HG03064 (cell line): Measurements from ENCODE around the gene PHACTR2.
A peak's percentile ranks its signal among the peaks of the same experiment; 100 is the strongest.

Source experiments
- ATAC-seq: cut with Tn5 transposase; IDR thresholded peaks from one replicate; pipeline ENCODE4 v1.9.1; 2021; ENCODE audit warnings: low read depth; ENCODE audit not compliant: unreplicated experiment

PHACTR2 gene

DNA sequence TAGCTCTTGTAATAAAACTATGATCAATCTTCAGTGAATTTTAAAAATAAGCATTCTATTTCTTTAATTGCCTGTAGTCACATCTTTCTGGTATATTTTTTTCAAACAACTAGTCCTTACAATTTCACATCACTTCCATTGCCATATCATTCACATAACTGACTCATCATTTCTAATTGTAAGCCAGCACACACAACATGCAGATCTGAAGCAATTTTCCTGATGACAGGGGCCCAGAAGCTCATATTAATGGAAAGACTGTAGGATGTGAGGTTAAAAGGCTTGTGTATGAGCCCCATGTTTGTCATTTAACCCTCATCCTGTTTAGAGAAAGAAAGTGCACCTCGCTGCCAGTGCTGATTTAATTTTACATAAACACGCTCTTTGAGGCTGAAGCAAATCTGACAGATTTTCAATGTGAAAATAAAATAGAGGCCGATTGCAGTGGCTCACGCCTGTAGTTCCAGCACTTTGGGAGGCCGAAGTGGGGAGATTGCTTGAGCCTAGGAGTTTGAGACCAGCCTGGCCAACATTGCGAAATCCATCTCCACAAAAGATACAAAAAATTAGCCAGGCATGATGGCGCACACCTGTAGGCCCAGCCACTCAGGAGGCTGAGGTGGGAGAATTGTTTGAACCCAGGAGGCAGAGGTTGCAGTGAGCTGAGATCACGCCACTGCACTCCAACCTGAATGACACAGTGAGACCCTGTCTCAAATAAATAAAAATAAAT lies 125.2 kb downstream of the PHACTR2 start:
- ATAC-seq: no peak

DNA sequence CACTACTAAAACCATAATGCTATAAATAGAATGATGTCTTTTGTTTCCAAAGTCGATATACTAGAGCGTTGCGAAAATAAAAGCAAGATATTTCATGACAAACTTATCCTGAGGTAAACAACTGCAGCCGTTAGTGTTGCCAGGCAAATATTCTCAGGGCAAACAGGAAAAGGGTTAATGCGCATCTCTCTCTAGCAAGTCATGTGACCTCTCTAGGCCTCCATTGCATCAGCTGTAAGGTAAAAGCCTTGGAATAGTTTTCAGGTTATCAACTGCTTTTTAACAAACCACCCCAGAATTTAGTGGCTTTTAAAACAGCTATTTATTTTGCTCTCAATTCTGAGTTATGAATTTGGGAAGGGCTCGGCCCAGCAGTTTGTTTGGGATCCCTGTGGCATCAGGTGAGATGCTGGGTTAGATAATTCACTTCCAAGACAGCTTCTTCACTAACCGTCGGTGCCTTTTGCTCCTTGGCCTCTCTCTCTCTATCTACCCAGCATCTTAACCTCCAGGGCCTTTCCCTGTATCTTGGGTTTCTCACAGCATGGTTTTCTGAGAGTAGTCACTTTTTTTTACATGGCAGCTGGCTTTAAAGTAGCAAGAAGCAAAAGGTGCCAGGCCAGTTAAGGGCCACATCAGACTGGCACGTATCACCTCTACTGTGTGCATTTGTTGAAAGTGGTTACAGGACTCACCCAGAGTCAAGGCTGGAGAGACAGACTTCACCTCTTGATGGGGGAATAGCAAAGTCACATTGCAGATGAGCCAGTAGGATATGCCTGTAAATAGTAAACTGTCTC lies 126.2 kb downstream of the PHACTR2 start:
- ATAC-seq: no peak

DNA sequence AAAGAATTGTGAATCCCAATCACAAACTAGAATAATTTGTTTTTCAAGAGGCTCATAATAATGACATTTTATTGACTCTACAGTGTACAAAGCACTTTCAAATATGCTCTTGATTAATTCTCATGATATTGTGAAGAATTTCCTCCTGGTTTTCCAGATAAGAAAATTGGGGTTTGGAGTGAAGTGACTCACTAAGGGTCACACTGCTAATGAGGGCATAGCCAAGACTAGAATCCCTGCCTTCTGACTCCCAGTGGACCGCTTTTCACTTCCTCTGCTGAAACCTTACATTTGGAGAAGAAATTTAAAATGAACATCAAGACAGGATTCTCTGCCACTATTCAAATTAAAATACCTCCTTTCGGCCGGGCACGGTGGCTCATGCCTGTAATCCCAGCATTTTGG lies 127.1 kb downstream of the PHACTR2 start:
- ATAC-seq: no peak

DNA sequence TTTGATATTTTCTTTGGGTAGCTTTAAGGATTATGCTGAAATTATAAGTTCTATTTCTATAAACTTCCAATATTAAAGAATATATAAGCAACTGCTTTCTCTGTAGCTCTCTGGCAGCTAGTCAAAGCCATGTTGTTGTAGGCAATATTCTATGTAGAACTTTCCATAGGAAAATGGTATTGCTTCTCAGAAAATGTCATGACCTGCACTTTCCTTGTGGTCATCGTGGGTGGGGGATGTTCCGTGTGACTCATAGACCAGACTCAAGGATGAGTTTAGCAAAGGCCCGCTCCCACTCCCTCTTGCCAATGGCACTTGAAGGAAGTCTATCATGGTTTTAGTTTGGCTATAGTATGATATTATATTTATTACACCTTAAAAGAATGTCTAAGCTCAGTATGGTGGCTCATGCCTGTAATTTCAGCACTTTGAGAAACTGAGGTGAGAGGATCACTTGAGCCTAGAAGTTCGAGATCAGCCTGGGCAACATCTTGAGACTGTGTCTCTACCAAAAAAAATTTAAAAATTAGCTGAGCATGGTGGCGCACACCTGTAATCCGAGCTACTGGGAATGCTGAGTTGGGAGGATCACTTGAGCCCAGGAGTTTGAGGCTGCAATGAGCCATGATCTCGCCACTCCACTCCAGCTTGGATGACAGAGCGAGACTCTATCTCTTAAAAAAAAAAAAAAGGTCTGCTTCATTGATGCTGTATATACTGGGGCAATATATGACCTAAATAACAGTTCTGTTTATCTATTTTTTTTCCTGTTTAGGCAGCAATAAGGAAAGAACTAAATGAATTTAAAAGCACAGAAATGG lies 128.7 kb downstream of the PHACTR2 start:
- ATAC-seq: no peak

DNA sequence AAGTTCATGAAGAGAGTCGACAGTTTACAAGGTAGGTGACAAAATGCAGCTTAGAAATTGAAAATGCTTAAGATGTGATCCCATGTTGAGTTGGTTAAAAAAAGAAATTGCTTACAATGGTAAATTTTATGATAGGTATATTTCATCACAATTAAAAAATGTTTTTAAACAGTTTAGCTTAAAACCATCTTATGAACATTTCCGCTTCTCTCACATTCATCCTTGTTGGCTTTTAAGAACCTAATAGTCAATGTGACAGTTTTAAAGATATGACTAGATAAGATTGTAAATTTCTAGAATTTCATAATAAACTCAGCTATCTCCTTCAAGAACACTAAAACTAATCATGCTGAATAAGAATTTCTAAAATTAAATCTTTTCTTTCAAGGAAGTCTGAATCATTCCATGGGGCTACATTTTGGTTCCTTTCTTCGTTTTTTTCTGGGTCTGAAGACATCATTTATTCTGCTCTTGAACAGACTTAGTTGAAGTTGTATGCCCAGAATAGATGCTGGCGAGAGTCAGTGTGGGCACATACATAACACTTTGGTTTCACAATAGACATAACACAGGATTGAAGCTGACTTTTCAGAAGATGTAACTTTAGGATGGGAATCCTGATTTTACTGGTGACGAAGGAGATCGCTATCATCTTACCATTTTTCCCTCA lies 129.5 kb downstream of the PHACTR2 start:
- no peak for ATAC-seq

DNA sequence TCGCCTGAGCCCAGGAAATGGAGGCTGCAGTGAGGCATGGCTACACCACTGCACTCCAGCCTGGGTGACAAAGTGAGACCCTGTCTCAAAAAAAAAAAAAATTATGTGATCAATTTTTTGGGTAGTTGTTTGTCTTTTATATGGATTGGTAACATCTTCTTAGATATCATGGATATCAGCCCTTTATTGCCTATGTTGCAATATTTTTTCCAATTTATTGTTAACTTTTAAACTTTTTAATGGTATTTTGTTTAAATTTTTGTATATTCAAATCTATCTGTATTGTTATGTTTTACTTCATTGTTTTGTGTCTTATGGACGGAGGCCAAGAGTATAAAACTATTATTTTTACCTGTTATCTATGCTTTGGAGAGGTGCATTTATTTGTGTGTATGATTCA lies 133.0 kb downstream of the PHACTR2 start:
- ATAC-seq: no peak

DNA sequence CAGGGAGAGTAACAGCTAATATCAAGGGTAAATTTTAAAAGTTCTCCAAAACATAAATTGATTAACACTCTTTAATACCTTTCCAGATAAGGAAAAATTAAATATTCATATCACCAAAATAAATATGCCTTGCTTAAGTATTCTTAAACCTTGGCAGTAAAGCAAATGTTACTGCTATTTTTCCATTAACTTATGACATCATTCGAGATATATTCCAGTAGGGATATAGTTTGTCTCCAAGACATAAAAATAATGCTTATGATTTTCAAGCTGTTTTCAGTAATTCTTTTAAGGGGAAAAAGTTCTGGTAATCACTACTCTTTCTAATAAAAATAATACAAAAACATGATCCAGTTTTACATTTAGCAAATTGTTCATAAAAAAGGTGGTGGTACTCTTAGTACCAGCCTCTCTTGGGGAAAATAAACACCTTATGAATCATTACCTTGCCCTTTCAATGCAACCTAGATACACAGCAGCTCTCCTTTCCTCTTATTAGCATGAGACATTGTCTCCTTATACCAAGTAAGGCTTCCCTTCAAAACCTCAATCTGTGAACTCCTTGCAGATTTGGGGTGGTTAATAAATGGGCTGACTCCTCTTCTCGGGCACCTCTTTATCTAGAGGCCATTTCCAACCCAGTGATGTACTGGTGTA lies 133.9 kb downstream of the PHACTR2 start:
- ATAC-seq: no peak

DNA sequence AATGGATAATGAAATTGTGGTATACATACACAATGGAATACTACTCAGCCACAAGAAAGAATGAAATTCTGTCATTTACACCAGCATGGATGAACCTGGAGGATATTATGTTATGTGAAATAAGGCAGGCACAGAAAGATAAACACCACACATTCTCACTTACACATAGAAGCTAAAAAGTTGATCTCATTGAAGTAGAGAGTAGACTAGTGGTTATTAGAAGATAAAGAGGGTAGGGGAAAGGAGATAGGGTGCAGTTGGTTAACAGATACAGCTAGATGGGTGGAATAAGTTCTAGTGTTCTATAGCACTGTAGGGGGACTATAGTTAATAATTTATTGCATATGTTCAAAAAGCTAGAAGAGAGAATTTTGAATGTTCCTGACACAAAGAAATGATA lies 139.9 kb downstream of the PHACTR2 start:
- no peak for ATAC-seq

DNA sequence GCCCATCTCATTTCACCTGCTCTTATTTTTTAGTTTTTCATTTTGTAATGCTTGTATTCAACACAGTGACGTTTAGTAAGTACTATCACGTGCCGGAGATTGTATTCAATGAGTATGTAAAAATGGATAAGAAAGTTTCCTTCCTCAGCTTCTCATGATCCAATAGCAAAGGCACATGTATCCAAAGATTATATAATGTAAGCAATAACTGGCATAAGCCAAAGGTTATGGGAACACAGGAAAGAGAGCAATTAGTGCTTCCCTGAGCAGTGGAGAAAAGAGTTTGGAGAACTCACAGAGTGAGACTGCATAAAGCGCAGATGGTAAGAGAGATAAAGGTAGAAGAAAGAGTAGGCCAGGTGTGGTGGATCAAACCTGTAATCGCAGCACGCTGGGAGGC lies 143.6 kb downstream of the PHACTR2 start:
- no peak for ATAC-seq

DNA sequence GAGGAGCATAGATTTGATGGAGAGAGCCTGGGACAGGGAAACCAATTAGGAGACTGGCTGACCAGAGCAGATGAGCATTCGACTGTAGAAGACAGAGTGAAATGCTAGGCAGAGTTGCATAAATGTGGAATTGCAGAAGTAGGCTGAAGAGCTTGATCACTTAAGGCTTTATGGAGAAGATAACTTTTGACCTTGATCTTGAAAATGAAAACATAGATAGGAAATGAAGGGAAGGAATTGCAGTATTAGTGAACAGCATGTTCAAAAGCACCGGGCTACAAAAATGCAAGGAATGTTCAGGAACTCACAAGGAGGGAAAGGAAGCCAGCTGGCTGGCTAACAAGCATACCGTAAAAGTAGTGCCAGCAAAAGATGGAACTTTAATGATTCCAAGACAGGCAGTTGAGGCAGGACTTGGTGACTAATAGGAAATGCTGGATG lies 144.8 kb downstream of the PHACTR2 start:
- no peak for ATAC-seq

DNA sequence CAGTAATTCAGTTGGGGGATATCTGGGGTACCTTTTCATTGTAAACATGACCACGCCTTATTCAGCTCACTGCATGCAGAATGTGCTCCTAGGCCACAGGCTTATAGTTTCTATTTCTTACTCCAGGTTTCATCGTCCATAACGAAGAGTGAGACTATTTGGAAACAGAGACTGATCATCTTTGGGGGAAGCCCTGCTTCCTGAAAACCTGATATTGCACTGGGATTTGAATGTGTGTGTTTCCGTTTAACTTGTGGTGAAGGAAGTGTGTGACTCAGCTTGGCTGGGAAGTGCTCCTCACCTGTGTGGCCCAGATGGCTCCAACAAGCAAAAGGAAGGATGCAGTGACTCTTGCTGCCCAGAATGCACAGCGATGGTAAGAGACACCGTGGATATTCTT lies 145.8 kb downstream of the PHACTR2 start:
- ATAC-seq: no peak

DNA sequence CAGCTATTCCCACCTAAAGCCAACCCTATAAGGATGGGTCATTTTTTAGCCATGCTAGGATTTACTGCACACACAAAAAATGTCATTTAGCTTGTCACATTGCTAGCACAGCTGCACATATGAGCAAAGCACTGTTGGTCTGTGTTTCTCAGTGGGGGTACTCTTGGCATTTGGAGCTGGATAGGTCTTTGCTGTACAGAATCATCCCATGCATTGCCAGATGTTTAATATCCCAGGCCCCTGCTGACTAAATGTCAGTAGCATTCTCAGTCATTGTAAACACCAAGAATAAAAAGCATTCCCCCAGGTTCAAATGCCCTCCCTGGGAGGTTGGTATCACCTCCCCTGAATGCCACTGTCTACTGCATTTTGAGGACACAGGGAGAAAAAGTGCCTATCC lies 150.8 kb downstream of the PHACTR2 start:
- no peak for ATAC-seq

DNA sequence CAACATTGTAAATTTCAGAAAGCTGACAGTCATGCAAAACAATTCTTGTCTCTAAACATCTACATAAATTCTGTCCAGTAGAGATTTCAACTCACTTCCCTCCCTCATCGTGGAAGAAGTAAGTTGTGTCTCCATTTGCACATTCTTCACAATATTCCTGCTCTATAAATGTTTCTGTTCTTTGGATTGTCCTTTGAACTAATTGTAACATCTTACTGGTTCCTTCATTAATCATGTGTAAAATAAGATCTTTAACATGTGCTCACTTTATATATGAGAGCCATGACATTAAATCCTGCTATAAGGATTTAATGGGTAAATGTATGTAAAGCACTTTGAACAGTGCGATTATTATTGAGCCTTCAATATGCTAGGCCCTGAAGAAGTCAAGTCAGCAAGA lies 158.4 kb downstream of the PHACTR2 start:
- ATAC-seq: no peak

DNA sequence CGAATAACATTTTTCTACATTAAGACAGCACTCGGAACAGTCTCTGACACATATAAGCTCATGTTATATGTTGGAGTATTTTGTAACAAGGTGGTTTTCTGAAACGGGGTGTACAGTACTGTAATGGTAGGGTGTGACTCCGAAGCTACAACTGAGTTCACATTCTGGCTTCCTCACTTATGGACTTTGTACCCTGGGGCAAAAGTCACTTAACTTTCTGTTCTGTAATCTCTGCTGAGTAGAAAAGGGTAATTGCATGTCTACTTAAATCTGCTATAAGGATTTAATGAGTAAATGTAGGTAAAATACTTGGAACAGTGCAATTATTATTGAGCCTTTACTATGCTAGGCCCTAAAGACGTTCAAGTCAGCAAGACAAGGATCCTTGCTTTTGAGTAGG lies 160.6 kb downstream of the PHACTR2 start:
- ATAC-seq: no peak

DNA sequence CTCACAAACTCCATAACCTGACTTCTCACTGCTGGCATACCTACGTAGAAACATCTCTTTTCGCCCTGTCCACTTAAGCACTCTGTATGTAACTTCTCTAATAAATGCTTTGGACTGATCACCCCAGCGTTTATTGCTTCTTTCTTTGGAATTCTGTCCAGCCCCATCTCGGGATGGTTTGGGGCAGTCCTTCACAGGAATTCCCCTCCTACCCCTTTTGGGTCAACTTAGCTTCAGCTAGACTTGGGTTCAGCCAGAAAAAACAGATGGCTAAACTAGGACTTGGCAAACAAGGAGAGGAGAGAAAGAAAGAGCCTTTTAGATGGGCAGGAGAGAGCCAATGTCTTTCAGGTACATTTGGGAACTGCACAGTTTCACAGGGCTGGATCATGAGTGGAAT lies 161.4 kb downstream of the PHACTR2 start:
- ATAC-seq: no peak

DNA sequence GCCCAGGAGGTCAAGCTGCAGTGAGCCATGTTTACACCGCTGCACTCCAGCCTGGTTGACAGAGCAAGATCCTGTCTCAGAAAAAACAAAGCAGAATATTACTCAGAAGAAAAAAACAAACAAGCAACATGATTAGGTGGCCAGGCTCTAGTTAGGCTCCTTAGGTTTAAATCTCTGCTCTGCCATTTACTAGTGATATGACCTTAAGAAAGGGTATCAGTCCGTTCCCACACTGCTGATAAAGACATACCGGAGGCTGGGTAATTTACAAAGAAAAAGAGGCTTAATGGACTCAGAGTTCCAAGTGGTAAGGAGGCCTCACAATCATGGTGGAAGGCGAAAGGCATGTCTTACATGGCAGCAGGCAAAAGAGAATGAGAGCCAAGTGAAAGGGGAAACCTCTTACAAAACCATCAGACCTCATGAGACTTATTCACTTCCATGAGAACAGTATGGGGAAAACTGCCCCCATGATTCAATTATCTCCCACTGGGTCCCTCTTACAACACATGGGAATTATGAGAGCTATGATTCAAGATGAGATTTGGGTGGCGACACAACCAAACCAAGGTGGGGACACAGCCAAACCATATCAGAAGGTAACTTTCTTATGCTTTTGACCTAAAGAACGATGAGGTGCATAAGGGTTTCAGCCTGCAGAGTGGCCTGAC lies 163.0 kb downstream of the PHACTR2 start:
- ATAC-seq: no peak

DNA sequence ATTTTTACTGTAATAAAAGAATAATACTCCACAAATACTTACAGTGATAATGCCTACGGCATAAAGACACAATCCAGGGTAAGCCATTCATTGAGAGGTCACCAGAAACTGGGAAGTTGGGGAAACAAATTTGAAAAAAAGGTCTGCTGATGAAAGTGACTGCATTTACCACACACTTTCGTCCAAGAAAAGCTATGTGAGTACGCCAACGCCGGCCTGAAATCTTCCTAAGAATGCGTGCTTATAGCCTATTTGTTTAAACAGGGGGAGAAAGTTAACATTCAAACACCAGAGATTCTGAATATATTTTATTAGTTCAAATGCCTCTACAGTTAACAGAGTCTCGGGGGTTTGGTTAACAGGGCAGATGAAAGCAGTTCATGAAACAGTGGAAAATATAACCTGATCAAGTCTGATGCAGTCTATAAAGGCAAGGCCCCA lies 164.7 kb downstream of the PHACTR2 start:
- ATAC-seq: no peak

DNA sequence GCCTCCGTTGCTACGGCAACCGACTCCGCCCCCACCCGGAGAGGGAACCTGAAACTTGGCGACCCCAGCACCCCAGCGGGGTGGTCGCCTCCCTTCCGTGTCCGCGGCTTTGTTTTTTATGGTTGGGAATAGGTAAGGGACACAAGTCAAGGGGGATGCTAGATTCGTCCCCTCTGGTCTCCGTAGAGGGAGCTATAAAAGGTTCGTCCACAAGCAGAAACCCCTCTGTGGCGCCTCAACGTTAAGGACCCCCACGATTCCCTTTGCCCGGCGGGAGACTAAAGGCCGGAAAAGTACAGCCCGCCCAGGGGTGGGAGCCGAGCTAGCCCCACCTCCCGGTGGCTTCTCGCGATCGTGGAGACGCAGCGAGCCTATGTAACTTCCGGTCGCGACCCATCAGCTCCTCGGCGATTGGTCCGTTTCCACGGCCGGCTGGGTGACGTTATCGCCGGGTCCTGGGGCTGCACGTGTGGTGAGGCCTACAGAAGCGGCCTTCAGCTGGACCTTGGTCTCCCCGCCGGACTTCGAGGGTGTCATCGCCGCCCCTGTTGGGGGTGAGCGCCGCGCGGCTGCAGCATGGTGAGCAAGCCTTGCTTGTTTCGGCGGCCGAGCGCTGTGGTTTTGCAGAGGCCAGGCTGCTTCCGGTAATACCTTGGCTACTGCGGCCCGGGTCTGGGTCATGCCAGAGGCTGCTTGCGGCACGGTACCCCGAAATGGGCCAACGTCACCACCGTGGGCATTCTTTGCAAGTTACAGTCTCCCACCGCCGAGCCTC lies 165.3 kb downstream of the PHACTR2 start, which contains the start of gene LTV1:
TSS of gene LTV1 (plus strand) at position 437 of the 775 bp plus-strand sequence. CDS start at position 577, 140 bp downstream.
- ATAC-seq: peak; percentile 99

DNA sequence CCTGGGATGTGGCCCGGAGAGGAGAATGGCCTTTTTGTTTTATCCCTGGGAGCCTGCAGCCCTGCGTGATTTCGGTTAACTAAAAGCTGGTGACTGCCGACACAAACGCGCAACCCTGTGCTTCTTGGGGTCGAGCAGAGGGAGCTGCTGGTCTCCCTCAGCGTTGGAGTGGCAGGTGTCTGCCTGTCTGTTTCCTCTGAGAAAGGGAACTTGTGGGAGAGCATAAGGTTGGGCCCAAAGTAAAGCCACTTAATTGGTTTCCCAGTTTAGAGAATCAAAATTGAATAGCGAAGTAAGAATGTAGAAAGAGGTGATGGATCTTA lies 165.9 kb downstream of the PHACTR2 start:
- no peak for ATAC-seq
